Suprapubic skin (tissue), 4 donors: ENCODE measurements around the gene BIRC3. TPM values are rescaled to one million over a fixed set of nuclear protein-coding genes. Genes with fewer than 3 reads are reported as not detected.

Experiments
- DNase-seq, 2 donors: peaks; one replicate each; pipeline ENCODE4 v3.0.0-alpha.2; 2019; ENCODE audit warnings: low spot score in 2 of 2
- H3K27ac ChIP-seq: fragments of 200-600 bp; sonication (generic); one replicate; pipeline ENCODE4 v1.5.1; 2019
- H3K27me3 ChIP-seq: fragments of 200-600 bp; sonication (generic); one replicate; pipeline ENCODE4 v1.5.1; 2019
- H3K36me3 ChIP-seq: fragments of 200-600 bp; sonication (generic); one replicate; pipeline ENCODE4 v1.5.1; 2019
- H3K4me1 ChIP-seq: fragments of 200-600 bp; sonication (generic); one replicate; pipeline ENCODE4 v1.5.1; 2019
- H3K4me3 ChIP-seq: fragments of 200-600 bp; sonication (generic); one replicate; pipeline ENCODE4 v1.5.1; 2019; ENCODE audit warnings: mild to moderate bottlenecking
- H3K9me3 ChIP-seq: fragments of 200-600 bp; sonication (generic); one replicate; pipeline ENCODE4 v1.5.1; 2019
- CTCF ChIP-seq, 2 donors: fragments of 200-600 bp in 1 of 2; fragments of 450-650 bp in 1 of 2; sonication (generic) in 1 of 2; IDR thresholded peaks; one replicate each; pipeline ENCODE4 v1.5.1; 2016 to 2019; ENCODE audit warnings: antibody characterized with exemption in 2 of 2, mild to moderate bottlenecking in 1 of 2, moderate library complexity in 1 of 2
- EP300 ChIP-seq: sonication (generic); formaldehyde crosslinking; IDR thresholded peaks from one replicate; pipeline ENCODE4 v1.6.1; 2017; ENCODE audit warnings: antibody characterized with exemption
- POLR2A ChIP-seq, 2 donors: fragments of 450-650 bp; IDR thresholded peaks; one replicate each; pipeline ENCODE4 v1.6.1; 2017; ENCODE audit warnings: antibody characterized with exemption in 2 of 2, mild to moderate bottlenecking in 2 of 2, moderate library complexity in 2 of 2
- POLR2AphosphoS5 ChIP-seq, 3 donors: sonication (generic); formaldehyde crosslinking; IDR thresholded peaks; one replicate each; pipeline ENCODE4 v1.6.1; 2017; ENCODE audit warnings: antibody characterized with exemption in 3 of 3
- WGBS: methylation state at CpG from one replicate; pipeline ENCODE4 v1.1.5; 2018; 5-methylcytosine and 5-hydroxymethylcytosine counted together
- total RNA-seq, 4 donors: library from RNA; depleted of rRNA; stranded (reverse); fragments of >200 nt; gene quantifications; one replicate each; pipeline ENCODE4 v1.1.0, GENCODE V29; 2016

The BIRC3 gene
- total RNA-seq, 4 donors from 2014 or later = 4.0 to 18.2 (median 10.7) TPM

DNA sequence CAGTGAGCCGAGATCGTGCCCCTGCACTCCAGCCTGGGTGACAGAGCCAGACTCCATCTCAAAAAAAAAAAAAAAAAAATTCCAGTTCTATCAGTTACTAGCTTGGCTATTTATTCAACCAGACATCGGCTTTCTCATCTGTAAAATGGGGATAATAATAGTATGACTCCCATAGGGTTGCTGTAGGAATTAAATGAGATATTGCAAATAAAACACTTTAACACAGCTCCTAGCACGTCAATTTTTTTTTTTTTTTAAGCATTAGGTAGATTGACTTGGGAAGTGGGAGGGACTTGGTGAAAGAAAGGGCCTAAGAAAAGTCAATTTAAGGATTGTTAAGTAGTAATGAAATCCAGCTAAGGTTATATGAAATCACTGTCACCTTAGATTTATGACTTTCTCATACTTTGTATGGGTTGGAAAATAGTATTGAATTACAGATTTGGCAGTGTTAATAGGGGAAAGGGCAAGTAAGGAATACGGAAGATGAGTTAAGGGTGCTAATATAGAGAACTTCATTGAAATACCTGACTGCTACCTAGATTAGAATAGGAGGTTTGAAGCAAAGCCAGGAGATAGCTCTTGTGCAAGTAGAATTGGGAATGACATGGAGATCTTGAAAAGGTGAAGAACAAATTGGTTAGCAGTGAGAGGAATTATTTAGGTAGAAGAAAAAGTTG lies 58.6 kb downstream of the BIRC3 start:
- DNase-seq = no peak
- H3K9me3 ChIP-seq = no peaks in the 10 kb centered on the region
- peaks cover 45% of the 10 kb centered on the region for H3K36me3 ChIP-seq
- no peak overlapping the region for H3K4me3 ChIP-seq
- no peaks in the 10 kb centered on the region for H3K27me3 ChIP-seq
- 88% methylated on average over 5 of the region's 5 CpGs for WGBS
- TF ChIP-seq POLR2AphosphoS5 (IDR thresholded peaks at IDR 0.05) = no peak
- H3K4me1 ChIP-seq = no peaks in the 10 kb centered on the region
- H3K27ac ChIP-seq = no peak overlapping the region

DNA sequence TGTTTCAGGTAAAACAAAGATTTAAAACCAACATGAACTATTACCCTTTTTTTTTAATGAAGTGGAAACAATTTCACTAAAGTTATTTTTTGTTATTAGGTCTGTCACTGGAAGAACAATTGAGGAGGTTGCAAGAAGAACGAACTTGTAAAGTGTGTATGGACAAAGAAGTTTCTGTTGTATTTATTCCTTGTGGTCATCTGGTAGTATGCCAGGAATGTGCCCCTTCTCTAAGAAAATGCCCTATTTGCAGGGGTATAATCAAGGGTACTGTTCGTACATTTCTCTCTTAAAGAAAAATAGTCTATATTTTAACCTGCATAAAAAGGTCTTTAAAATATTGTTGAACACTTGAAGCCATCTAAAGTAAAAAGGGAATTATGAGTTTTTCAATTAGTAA lies 60.6 kb downstream of the BIRC3 start:
- H3K9me3 ChIP-seq = no peaks in the 10 kb centered on the region
- peaks cover 55% of the 10 kb centered on the region for H3K36me3 ChIP-seq
- H3K27me3 ChIP-seq = no peaks in the 10 kb centered on the region
- TF ChIP-seq POLR2AphosphoS5 (IDR thresholded peaks at IDR 0.05) (no peak), POLR2A (IDR thresholded peaks at IDR 0.05) (no peak), CTCF (IDR thresholded peaks at IDR 0.05) (no peak), EP300 (no peak)
- DNase-seq = no peak
- no peak overlapping the region for H3K27ac ChIP-seq
- WGBS = 72% methylated on average over 2 of the region's 2 CpGs
- H3K4me1 ChIP-seq = no peaks in the 10 kb centered on the region
- H3K4me3 ChIP-seq = no peak overlapping the region

GRCh38 chr11:102378818-102379217 lies 61.5 kb downstream of the BIRC3 start:
- Histone ChIP-seq H3K27me3 (no peaks in the 10 kb centered on the region), H3K4me1 (no peaks in the 10 kb centered on the region), H3K27ac (no peak overlapping the region), H3K36me3 (peaks cover 58% of the 10 kb centered on the region), H3K9me3 (no peaks in the 10 kb centered on the region), H3K4me3 (no peak overlapping the region)
- TF ChIP-seq EP300 = no peak
- no peak for TF ChIP-seq CTCF (IDR thresholded peaks at IDR 0.05)
- no peak for TF ChIP-seq POLR2AphosphoS5 (IDR thresholded peaks at IDR 0.05)
- TF ChIP-seq POLR2A (IDR thresholded peaks at IDR 0.05) = no peak
- no peak for DNase-seq

- peaks cover 71% of the 10 kb centered on the region for H3K36me3 ChIP-seq
- DNase-seq = no peak
These were observed 65.1 kb downstream of the BIRC3 start for GRCh38 chr11:102382384-102382783.

DNA sequence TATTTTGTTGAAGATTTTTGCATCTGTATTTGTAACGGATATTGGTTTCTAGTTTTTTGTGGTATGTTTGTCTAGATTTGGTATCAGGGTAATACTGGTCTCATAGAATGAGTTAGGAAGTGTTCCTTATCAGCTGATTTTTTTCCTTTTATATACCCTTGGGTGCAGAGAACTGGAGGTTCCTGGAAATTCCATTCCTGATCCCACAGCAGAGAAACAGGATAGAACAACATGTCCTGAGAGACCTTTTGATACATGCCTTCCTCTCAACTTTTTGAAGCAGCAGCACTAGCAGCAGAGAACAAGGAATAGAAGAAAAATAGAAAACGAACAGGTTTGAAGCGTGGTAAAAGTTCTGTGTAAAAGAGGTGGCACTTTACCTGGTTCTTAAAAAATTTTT lies 66.6 kb downstream of the BIRC3 start:
- no peak overlapping the region for H3K4me3 ChIP-seq
- no peaks in the 10 kb centered on the region for H3K27me3 ChIP-seq
- DNase-seq = no peak
- TF ChIP-seq EP300 (no peak), POLR2A (IDR thresholded peaks at IDR 0.05) (no peak), CTCF (IDR thresholded peaks at IDR 0.05) (no peak), POLR2AphosphoS5 (IDR thresholded peaks at IDR 0.05) (no peak)
- H3K27ac ChIP-seq = no peak overlapping the region
- no peaks in the 10 kb centered on the region for H3K4me1 ChIP-seq
- no peaks in the 10 kb centered on the region for H3K9me3 ChIP-seq
- WGBS = 91% methylated on average over 3 of the region's 3 CpGs
- peaks cover 62% of the 10 kb centered on the region for H3K36me3 ChIP-seq

More at GRCh38 chr11:102382384-102382783, 65.1 kb downstream of the BIRC3 start:
- no peak for TF ChIP-seq POLR2A (IDR thresholded peaks at IDR 0.05)
- TF ChIP-seq CTCF (IDR thresholded peaks at IDR 0.05) = no peak
- no peak for TF ChIP-seq POLR2AphosphoS5 (IDR thresholded peaks at IDR 0.05)
- no peak for TF ChIP-seq EP300
- 92% methylated on average over 3 of the region's 3 CpGs for WGBS
- Histone ChIP-seq H3K27me3 (no peaks in the 10 kb centered on the region), H3K4me1 (no peaks in the 10 kb centered on the region), H3K27ac (no peak overlapping the region), H3K9me3 (no peaks in the 10 kb centered on the region), H3K4me3 (no peak overlapping the region)
